ENCODE results near the gene SBK1.

Gene SBK1

DNA sequence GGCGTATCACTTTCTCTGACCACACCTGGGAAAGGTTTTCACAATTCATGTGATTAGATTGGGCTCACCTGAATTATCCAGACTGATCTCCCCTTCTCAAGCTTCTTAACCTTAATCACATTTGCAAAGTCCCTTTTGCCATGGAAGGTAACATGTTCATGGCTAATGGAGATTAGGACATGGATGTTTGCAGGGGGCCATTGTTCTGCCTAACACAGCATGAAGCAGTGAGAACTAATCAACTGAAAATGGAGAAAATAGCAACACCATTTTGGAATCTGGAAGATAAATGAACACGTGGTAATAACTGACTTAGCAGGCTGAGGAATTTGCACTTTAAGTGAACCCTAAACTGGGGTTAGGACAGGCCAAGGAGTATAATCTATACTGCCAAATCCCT lies 25.0 kb upstream of the SBK1 start:
- DNase-seq (ENCODE audit: low read depth) = no peak
- H3K4me3 ChIP-seq (replicated peaks; ENCODE audit: low read depth, low read length) = no peak overlapping the region
- TF ChIP-seq, protein P1, sequence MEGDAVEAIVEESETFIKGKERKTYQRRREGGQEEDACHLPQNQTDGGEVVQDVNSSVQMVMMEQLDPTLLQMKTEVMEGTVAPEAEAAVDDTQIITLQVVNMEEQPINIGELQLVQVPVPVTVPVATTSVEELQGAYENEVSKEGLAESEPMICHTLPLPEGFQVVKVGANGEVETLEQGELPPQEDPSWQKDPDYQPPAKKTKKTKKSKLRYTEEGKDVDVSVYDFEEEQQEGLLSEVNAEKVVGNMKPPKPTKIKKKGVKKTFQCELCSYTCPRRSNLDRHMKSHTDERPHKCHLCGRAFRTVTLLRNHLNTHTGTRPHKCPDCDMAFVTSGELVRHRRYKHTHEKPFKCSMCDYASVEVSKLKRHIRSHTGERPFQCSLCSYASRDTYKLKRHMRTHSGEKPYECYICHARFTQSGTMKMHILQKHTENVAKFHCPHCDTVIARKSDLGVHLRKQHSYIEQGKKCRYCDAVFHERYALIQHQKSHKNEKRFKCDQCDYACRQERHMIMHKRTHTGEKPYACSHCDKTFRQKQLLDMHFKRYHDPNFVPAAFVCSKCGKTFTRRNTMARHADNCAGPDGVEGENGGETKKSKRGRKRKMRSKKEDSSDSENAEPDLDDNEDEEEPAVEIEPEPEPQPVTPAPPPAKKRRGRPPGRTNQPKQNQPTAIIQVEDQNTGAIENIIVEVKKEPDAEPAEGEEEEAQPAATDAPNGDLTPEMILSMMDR (IDR thresholded peaks at IDR 0.05; ENCODE audit: low read length, missing control alignments) = no peak

DNA sequence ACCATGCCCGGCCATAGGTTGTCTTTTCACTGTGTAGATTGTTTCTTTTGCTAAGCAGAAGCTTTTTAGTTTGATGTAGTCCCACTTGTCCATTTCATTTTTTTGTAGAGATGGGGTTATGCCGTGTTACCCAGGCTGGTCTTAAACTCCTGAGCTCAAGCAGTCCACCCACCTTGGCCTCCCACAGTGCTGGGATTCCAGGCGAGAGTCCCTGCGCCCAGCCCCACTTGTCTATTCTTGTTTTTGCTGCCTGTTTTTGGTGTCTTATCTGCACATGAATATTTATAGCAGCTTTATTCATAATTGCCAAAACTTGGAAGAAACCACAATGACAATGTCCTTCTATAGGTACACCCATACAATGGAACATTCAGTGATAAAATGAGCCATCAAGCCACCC lies 18.8 kb upstream of the SBK1 start:
- TF ChIP-seq, protein P1 (IDR thresholded peaks at IDR 0.05; ENCODE audit: low read length, missing control alignments) = no peak
- DNase-seq (ENCODE audit: low read depth) = no peak
- H3K4me3 ChIP-seq (replicated peaks; ENCODE audit: low read depth, low read length) = no peak overlapping the region

DNA sequence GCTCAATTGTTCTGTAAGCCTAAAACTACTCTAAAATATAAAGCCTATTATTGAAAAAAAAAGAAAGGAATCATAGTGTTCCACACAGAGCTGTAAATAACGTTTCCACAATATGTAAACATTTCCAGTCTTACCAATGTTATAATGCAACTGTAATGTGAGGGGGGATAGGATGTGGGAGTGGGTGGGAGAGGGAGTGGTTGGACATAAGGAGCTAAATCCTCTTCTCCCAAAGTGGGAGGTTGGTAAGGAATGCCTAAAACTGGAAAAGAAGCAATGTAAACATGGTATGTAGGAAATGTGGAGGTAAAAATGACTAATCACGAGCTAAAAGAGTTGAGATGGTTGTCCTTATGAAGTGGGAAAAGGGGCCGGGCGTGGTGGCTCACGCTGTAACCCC lies 17.6 kb upstream of the SBK1 start:
- no peak for DNase-seq (ENCODE audit: low read depth)
- H3K4me3 ChIP-seq (replicated peaks; ENCODE audit: low read depth, low read length) = no peak overlapping the region
- TF ChIP-seq, protein P1 (IDR thresholded peaks at IDR 0.05; ENCODE audit: low read length, missing control alignments) = no peak

DNA sequence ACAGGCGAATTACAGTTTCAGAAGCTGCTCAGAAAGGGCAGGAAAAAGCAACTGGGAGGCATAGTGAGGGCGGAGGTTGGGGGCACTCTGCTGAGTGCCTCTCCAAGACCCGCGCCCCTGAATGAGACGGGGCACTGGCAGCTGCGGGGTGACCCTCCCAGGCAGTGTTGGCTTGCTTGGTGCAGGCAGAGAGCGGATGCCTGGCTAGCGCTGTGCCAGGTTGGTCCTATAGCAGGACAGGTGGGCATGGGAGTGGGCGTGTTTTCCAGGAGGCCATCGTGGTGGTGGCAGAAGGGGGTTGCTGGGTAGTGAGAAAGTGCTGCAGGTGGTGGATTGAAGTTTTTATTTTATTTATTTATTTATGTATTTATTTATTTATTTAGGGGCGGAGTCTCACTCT lies 16.0 kb upstream of the SBK1 start:
- TF ChIP-seq, protein P1 (IDR thresholded peaks at IDR 0.05; ENCODE audit: low read length, missing control alignments) = no peak
- no peak overlapping the region for H3K4me3 ChIP-seq (replicated peaks; ENCODE audit: low read depth, low read length)
- DNase-seq (ENCODE audit: low read depth) = no peak

DNA sequence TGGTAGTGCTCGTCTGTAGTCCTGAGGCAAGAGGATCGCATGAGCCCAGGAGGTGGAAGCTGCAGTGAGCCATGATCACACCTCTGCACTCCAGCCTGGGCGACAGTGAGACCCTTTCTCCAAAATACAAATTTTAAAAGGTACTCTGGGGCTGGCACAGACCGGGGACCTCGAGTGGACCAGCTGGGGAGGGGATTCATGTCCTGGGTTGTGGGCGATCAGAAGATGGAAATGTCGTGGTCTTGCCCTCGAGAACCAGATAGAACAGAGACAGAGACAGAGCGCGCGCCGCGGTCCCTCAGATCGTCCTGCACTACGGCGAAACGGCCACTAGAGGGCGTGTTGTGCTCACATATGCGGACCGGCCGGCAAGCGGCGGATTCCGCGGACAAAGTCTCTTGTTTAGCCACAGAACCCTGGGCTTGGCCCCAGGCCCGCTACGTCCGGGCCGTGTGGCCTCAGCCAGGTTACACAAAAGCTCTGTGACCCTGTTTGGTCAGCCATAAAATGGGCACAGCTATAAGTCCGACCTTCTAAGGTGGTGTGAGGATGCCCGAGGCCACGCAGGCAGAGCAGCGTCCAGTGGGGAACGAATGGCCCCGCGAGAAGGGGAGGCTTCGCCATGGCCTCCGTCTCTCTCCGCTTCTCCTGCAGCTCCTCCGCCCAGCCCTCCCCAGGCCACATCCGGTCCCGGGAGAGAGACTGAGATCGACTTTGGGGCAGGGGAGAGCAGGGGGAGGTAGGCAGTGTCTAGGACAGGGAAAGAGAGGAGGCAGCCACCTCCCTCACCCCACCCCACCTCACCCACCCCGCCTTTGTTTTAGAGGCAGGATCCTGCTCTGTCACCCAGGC lies 14.6 kb upstream of the SBK1 start:
- TF ChIP-seq, protein P1 (IDR thresholded peaks at IDR 0.05; ENCODE audit: low read length, missing control alignments) = peak; percentile 81
- H3K4me3 ChIP-seq (replicated peaks; ENCODE audit: low read depth, low read length) = peak overlapping the region; percentile 53
- DNase-seq (ENCODE audit: low read depth) = peak; percentile 80

DNA sequence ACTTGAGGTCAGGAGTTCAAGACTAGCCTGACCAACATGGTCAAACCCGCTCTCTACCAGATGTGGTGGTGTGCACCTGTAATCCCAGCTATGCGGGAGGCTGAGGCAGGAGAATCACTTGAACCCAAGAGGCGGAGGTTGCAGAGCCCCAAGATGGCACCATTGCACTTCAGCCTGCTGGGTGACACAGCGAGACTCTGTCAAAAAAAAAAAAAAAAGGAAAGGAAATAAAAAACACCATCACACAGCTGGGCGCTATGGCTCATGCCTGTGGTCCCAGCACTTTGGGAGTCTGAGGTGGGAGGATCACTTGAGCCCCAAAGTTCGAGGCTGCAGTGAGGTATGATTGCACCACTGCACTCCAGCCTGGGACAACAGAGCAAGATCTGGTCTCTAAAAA lies 13.3 kb upstream of the SBK1 start:
- H3K4me3 ChIP-seq (replicated peaks; ENCODE audit: low read depth, low read length) = no peak overlapping the region
- no peak for DNase-seq (ENCODE audit: low read depth)
- TF ChIP-seq, protein P1 (IDR thresholded peaks at IDR 0.05; ENCODE audit: low read length, missing control alignments) = no peak
